ENCODE results near the gene BCL7A. TPM values are rescaled to one million over a fixed set of nuclear protein-coding genes. Genes with fewer than 3 reads are reported as not detected.

BCL7A gene
- total and polyA plus RNA-seq, 2 experiments from 2014 or later: 19.1 to 30.5 TPM

DNA sequence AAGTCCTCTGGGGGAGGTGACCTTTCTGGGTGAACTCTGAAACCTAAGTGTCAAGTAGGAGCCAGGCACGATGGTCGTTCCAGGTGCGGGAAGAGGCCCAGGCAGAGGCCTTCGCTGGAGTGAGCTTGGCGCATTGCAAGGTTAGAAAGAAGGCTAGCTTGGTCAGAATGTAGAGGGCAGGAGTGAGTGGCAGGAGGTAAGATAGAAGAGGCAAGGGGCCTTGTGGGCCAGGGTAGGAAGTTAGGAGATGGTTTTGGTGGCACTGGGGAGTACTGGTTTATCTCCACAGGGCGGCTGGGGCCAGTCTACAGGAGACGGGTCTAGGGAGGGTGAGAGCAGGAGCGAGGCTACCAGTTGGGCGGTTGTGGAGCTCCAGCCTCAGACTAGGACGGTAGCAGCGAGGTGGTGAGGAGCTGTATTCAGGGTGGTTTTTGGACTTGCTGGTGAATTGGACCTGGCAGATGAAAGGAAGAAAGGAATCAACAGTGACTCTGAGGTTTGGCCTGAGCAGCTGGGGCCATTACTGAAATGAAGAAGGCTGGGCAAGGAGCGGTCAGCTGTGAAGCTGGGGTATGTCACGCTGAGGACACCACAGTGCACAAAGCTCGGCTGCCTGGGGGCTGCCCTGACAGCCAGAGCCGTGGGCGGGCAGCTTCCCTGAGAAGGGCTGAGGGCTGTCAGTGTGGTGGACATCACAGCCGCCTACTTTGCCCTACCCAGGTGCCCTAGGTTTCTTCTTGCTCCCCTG lies 65.9 kb downstream of the BCL7A start:
- no peak for DNase-seq (ENCODE audit: low read depth in 1 of 2, low spot score in 1 of 2)
- no peaks in the 10 kb centered on the region for H3K27me3 ChIP-seq
- TF ChIP-seq, protein P1, sequence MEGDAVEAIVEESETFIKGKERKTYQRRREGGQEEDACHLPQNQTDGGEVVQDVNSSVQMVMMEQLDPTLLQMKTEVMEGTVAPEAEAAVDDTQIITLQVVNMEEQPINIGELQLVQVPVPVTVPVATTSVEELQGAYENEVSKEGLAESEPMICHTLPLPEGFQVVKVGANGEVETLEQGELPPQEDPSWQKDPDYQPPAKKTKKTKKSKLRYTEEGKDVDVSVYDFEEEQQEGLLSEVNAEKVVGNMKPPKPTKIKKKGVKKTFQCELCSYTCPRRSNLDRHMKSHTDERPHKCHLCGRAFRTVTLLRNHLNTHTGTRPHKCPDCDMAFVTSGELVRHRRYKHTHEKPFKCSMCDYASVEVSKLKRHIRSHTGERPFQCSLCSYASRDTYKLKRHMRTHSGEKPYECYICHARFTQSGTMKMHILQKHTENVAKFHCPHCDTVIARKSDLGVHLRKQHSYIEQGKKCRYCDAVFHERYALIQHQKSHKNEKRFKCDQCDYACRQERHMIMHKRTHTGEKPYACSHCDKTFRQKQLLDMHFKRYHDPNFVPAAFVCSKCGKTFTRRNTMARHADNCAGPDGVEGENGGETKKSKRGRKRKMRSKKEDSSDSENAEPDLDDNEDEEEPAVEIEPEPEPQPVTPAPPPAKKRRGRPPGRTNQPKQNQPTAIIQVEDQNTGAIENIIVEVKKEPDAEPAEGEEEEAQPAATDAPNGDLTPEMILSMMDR (IDR thresholded peaks at IDR 0.05; ENCODE audit: low read depth, low read length): no peak
- H3K27ac ChIP-seq: no peak overlapping the region
- no peaks in the 10 kb centered on the region for H3K36me3 ChIP-seq
- H3K4me3 ChIP-seq: no peak overlapping the region
- H3K9me3 ChIP-seq (ENCODE audit: low read depth): no peaks in the 10 kb centered on the region
- peaks cover 13% of the 10 kb centered on the region for H3K4me1 ChIP-seq (ENCODE audit: low read depth)

DNA sequence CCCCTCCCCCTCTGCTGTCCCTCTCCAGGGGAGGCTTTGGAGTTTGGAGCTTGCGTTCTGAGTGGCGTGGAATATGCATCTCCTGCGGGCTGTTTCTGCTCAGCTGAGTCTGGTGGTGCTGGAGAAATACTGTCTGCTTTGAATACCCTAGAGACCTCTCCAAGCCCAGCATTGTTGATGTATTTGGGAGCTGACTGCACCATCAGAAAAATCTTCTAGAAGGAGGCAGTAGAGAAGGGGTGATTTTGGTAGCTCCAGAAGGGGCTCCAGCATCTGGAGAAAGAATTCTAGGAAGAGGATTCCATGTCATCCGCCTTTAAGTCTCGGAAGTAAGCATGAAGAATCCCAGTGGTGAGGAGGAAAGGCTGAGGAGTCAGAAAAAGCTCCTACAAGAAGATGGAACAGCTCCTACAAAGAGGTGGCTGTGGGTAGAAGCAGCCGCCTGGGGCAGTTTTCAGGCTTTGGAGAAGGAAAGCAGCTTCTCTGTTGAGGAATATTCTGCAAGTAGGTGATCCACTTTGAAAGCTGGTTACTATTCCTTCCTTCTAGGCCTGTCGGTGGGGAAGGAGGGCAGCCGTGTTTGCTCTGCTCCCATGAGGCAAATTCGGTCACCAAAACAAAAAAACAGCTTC lies 66.6 kb downstream of the BCL7A start:
- Histone ChIP-seq H3K4me3 (no peak overlapping the region), H3K36me3 (no peaks in the 10 kb centered on the region), H3K27ac (no peak overlapping the region), H3K9me3 (ENCODE audit: low read depth) (no peaks in the 10 kb centered on the region), H3K27me3 (no peaks in the 10 kb centered on the region), H3K4me1 (ENCODE audit: low read depth) (peaks cover 11% of the 10 kb centered on the region)
- peak in 1 of 2 donors; percentile 41 for DNase-seq (ENCODE audit: low read depth in 1 of 2, low spot score in 1 of 2)
- TF ChIP-seq, protein P1 (IDR thresholded peaks at IDR 0.05; ENCODE audit: low read depth, low read length): no peak

DNA sequence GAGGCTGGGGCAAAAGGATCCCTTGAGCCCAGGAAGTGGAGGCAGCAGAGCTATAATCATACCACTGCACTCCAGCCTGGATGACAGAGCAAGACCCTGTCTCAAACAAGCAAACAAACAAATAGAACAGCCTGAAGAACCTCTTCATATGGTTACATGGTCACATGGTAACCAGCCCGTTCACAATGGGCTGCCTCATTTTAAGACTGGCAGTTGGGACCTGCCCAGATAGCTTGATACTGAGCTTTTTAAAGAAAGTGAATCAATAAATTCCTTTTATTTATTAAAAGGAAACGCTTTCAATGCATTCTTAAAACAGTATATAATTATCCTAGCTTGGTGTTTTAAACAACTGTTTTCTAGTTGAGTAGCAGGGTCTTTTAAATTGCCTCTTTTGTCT lies 67.4 kb downstream of the BCL7A start:
- no peak for DNase-seq (ENCODE audit: low read depth in 1 of 2, low spot score in 1 of 2)
- TF ChIP-seq, protein P1 (IDR thresholded peaks at IDR 0.05; ENCODE audit: low read depth, low read length): no peak
- no peak overlapping the region for H3K27ac ChIP-seq

DNA sequence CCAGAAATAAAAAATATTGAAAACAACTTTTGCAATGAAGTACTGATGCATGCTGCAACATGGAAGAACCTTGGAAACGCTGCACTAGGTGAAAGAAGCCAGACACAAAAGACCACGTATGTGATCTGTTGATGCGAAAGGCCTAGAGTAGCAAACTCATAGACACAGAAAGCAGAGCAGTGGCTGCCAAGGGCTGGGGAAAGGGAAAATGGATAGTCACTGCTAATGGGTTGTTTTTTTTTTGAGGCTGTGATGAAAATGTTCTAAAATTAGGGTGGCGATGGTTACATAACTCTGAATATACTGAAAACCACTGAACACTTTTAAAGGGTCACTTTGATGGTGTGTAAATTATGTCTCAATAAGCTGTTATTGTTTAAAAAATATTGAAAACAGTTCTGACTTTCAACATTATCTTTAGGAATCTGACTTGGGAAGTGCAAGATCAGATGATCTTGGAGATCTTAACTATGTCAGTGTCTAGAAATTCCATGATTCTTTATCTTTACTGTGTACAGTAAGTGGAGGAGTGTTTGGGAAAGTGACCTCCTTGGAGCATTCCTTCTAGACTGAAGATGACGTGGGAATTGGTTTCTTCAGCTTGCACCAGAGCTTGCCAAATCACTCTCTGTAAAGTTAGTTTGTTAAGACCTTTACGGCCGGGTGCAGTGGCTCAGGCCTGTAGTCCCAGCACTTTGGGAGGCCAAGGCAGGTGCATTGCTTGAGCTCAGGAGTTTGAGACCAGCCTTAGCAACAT lies 69.3 kb downstream of the BCL7A start:
- H3K4me1 ChIP-seq (ENCODE audit: low read depth): peaks cover 11% of the 10 kb centered on the region
- H3K9me3 ChIP-seq (ENCODE audit: low read depth): no peaks in the 10 kb centered on the region
- H3K27me3 ChIP-seq: no peaks in the 10 kb centered on the region
- H3K27ac ChIP-seq: no peak overlapping the region
- no peaks in the 10 kb centered on the region for H3K36me3 ChIP-seq
- peak in 1 of 2 donors; percentile 97 for DNase-seq (ENCODE audit: low read depth in 1 of 2, low spot score in 1 of 2)
- H3K4me3 ChIP-seq: no peak overlapping the region
- TF ChIP-seq, protein P1 (IDR thresholded peaks at IDR 0.05; ENCODE audit: low read depth, low read length): no peak

More for the DNA sequence above, 67.4 kb downstream of the BCL7A start:
- H3K36me3 ChIP-seq: no peaks in the 10 kb centered on the region
- peaks cover 11% of the 10 kb centered on the region for H3K4me1 ChIP-seq (ENCODE audit: low read depth)
- H3K4me3 ChIP-seq: no peak overlapping the region
- no peaks in the 10 kb centered on the region for H3K9me3 ChIP-seq (ENCODE audit: low read depth)
- no peaks in the 10 kb centered on the region for H3K27me3 ChIP-seq

DNA sequence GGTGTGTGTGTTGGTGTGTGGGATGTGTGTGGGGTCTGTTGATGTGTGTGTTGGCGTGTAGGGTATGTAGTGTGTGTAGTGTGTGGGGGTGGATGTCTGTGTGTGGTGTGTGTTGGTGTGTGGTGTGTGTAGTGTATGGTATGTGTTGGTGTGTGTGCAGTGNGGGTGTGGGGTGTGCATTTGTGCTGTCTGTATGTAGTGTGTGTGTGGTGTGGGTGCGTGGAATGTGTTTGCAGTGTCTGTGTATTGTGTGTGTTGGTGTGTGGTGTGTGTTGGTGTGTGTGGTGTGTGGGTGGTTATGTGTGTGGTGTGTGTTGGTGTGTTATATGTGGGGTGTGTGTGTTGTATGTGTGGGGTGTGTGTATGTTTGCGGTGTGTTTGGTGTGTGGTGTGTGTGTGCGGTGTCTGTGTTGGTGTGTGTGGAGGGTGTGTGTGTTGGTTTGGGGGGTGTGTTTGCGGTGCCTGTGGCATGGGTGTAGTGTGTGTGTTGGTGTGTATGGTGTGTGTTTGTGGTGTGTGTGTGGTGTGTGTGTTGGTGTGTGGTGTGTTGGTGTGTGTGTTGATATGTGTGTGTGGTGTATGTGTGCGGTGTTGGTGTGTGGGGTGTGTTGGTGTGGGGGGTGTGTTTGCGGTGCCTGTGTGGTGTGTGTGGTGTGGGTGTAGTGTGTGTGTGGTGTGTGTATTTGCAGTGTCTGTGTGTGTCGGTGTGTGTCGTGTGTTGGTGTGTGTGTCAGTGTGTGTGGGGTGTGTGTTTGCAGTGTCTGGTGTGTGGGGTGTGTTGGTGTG lies 71.6 kb downstream of the BCL7A start:
- Histone ChIP-seq H3K27me3 (no peaks in the 10 kb centered on the region), H3K4me1 (ENCODE audit: low read depth) (peaks cover 8% of the 10 kb centered on the region), H3K36me3 (no peaks in the 10 kb centered on the region), H3K4me3 (no peak overlapping the region), H3K27ac (no peak overlapping the region), H3K9me3 (ENCODE audit: low read depth) (no peaks in the 10 kb centered on the region)
- no peak for DNase-seq (ENCODE audit: low read depth in 1 of 2, low spot score in 1 of 2)
- TF ChIP-seq, protein P1 (IDR thresholded peaks at IDR 0.05; ENCODE audit: low read depth, low read length): no peak
